Activated T-cell treated with anti-CD3 and anti-CD28 coated beads for 4 hours (primary cell): ENCODE data around the gene ZFHX3.

Experiments used
- DNase-seq: peaks from one replicate; pipeline ENCODE4 v3.0.0-alpha.2; 2020

The ZFHX3 gene

DNA sequence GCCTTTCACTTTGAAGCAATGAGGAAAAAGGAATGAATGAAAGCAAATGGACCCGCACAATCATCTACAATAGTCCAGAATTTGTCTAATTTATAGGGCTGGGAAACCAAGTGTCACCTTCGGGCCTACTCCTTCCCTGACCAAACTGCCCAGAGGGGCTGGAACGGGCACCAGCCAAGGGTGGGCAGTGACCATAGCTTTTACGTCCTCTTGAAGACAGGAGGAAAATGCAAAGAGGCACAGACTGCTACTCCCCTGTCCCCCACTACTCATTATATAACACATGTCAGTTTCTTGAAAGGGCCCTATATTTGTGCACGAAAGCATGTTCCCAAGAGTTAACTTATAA, 122.3 kb downstream of the ZFHX3 start:
- no peak for DNase-seq

DNA sequence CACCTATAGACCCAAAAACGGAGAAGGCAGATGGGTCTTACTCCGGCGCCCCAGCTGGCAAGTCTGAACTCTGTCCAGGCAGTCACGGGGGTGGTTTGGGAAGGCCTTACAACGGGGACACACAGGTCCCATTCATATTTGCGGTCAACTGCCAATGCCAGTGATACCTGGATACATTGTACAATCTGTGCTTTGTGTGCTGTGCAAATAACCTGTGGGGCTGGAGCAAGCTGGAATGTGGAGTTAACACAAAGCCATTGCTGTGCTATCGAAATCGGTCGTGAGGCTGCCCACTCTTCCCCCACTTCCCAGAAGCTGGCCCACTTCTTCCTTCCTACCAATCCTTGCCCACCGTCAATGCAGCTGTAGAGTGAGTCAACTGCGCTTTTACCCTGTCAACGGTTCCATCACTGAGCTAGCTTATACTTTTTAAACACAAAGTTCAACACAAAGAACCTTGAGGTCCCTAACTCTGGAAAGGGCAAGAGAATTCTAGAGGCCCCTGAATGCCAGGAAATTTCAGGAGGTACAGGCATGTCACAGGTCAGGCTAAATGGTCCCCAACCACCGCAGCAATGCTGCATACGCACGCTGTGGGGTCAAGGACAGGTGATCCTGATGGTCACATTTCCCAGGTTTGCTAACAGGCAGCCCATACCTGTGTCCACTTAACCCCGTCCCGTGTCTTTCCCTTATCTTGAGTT, 122.8 kb downstream of the ZFHX3 start:
- no peak for DNase-seq

DNA sequence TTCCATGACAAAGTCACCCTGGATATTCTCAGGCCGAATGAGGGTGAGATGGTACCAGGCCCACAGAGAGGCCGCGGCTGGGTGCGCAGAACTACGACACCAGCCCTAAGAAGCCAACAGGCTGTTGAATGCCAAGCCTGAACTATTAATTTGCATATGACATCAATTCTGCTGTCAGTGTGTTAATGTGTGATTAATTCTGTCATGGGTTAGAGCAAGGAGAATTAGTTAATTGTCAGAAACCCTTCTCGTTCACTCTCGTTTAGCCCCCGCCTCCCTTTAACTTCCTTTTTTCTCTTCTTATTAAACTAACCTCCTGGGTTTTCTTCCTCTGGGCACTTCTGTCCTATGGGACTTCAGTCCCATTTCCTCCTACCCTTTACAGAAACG, 123.4 kb downstream of the ZFHX3 start:
- DNase-seq, result no peak

DNA sequence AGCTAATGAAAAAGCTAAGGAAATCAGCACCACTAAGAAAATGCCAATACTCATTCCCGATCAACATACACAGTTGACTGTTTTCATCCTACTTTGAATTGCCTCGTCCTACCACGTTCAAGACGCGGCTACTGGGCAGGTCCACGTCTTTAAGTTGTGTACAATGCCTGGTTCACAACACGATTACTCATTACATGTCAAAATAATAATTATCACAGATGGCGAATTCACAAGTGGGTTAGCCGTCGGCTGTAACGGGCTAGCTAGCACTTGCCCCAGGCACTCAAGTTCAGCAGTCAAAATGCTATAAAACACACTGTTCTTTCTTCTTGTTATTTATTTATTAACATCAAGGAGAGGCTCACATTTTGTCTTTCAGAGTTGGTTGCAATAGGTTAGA, 124.2 kb downstream of the ZFHX3 start:
- no peak for DNase-seq

DNA sequence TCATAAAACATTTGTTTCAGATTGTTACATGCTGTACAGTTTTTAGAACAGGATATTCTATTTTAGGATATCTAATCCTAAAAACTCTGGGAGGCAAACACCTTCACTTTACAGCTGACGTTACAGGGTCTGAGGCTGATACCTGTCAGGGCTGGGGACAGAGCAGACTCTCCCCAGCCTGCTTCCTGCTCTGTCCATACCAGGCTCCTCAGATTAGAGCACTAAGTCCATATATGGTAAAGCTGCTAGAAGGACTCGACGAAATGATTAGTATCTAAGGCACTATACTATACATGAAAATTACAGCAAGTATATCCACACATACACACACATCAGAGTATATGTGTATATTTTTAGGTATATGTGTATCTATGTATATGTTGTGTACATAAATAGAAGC, 125.2 kb downstream of the ZFHX3 start:
- no peak for DNase-seq

DNA sequence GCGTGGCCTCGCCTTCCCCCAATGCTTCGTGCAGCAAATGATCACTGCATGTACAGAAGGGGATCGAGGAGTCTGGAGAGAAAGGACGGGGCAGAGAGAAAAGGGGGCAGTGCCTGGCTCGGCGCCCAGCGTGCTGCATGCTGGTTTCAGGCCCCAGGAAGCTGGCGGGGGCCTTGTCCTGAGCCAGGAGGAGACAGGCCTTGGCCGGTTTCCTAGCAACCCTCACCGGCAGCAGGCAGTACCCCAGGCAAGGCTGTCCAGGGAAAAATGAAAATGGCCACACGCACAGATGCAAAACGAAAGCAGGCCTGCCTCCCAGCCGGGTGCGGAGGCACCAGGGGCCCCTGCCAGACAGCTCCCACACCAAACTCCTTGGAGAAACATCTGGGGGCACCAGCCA, 126.3 kb downstream of the ZFHX3 start:
- no peak for DNase-seq

DNA sequence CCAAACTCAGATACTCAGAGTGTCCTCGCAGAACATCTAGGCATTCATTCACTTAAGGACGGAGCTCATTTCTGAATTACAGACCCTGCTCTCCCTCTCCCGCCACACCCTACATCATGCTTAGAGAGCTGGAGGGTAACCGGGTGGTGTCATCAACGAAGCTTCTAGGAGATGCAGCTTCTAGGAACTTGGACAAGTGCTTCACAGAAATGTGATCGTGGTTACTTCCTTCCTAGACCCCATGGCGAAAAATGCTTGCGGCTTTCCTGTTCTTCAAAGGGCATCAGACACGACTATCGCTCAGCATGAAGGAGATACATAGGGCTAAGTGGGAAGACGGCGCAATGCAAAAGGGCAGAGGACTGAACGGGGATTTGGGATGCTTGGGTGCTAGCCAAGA, 126.8 kb downstream of the ZFHX3 start:
- no peak for DNase-seq

DNA sequence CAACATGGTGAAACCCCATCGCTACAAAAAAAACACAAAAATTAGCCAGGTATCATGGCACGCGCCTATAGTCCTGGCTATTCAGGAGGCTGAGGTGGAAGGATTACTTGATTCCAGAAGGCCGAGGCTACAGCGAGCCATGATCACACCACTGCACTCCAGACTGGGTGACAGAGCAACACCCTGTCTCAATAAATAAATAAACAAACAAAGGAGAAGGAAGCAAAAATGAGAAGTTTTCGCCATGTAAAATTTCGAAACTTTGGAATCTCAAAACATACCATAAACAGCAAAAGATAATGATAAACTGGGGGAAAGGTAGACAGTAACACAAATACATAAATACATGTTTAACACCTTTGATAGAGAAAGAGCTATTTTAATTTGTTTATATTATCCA, 130.9 kb downstream of the ZFHX3 start:
- no peak for DNase-seq

DNA sequence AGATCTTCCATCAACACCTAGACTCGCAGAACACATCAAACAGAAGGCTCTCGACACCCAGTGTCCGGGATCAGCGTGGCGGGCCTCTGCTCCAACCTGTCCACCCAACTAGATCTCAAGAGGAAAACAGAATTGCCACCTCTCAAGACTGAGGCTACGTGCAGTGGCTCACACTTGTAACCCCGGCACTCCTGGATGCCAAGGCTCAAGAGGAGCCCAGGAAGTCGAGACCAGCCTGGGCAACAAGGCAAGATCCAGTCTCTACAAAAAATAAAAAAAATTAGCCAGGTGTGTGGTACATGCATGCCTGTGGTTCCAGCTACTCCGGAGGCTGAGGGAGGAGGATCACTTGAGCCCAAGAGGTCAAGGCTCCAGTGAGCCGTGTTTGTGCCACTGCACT, 132.6 kb downstream of the ZFHX3 start:
- no peak for DNase-seq

DNA sequence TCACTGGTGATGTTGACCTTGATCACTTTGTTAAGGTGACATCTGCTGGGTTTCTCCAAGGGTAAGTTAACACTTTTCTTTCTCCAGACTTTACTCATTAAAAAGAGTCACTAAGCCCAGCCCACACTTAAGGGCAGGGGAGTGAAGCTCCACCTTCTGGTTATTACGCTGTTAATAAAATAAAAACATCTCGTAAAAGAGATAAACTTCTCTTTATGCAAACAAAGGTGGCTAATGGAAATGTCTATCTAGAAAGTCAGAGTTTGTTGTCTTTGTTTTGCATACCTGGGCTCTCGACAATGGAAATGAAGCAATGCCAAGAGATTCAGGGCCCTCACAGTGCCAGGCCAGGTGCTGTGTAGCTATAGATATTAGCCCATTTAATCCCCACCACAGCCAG, 134.4 kb downstream of the ZFHX3 start:
- DNase-seq, result no peak

DNA sequence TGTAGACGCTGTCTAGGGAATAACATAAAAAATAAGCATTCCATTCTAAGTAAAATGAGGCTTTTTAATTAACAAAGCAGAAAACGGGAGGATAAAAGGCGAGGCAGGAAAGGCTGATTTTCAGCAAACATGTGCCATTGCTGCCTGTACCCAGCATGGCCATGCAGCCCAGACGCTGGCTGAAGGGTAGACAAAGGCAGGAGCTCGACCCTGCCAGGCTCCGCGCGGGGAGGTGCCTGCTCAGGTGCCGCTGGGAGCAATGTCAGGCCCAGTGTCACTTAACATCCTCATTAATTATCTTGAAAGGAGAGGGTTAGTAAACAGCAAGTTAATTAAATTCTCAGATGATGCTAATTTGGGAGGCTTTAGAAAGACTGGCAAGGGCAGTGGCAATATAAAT, 136.0 kb downstream of the ZFHX3 start:
- no peak for DNase-seq

DNA sequence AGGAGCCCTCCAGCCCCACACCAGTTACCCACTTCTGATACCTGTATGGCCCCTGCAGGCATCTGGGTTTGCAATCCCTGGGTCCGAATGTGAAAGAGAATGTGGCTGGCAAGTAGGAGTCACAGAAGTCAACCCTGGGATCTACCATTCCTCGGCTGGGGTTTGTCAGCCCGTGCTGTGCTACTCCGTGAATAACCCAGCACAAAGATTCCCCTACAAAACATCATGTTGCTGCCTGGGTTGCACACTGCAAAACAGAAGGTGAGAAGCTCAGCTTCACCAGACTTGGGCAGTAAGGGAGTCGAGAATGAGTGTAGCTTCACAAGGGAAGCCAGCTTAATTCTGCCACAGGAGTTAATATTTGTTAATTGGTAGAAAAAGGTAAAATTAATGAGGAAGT, 137.1 kb downstream of the ZFHX3 start:
- DNase-seq, result no peak

DNA sequence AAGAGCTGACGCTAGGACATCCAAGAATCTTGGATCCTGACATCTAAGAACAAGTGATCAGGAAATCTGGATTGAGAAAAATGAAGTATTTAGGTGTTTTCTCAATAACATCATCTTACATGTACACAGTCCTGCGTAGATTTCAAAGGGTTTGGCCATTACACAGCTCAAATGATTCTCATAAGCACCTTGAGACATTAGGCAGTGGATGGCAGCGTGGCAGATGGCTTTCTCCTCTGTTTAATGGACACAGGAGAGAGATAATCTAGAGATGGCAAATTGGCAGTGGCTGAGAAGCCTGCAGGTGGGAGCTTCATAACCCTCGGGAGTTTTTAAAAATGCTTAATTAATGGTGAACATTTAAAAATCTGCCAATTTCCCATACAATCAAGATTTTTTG, 137.5 kb downstream of the ZFHX3 start:
- no peak for DNase-seq

DNA sequence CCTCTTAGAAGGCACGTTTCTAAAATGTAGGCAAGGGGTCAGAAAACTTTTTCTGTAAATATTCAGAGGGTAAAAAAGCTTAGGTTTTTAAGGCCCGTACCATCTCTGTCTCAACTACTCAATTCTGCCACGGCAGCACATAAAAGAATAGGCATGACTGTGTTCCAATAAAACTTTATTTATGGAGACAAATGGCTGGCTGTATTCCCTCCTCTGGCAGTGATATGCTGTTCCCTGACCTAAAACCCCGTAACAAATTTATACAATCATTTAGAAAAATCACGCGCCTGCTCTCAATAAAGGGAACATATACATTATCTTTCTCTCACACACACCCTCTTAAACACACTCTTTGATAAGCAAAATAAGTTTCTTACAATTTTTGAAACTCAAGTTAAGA, 138.7 kb downstream of the ZFHX3 start:
- no peak for DNase-seq

DNA sequence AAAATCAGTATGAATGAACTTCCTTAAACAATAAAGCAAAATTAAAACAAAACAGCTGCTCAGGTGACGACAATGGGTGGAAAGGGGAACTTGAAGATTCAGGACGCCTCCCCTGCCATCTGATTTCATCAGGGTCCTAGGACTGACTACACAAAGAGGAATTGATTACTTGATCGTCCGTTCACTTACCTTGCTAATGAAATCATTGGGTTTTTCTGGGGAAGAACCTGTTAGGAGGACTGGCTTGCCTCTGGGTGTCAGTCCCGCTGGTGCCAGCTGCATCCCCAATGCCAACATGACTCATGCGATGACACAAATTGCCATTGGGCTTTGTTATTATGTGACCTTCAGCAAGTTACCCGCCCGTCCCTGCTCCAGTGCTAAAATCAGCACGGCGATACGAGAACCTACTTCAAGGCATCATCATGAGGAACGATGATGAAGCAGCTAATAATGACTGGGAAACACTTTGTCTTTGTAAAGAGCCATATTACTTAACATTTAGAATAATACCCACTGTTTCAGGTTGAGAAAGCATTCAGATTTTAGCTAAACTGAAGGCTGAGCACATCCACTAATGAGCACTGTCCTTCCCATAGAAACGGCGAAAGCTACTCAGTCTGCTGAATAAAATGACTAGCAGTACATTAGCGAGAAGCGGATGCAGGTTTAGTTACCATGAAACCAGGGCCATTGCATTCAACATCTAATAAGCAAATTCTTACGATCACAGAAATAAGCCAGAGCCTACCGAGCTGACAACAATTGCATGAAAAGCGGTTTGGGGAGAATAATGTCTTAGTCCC, 139.4 kb downstream of the ZFHX3 start:
- no peak for DNase-seq

DNA sequence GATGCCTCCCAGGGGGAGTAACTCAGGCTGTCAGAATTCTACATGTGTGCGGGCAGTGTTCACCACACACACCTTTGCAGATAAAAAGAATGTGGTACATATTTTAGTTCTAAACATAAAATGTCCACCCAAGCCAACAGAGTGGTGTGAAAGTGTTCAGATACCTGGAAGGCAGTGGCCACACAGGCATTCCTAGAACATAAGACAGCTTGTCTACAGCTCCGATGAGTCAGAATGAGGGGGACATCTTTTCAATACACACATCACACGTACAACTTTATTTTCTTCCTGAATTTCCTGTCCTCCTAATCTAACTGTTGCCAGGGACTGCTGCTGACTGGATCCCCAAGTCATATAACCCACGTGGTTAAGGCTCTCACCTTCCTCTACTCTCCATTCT, 142.3 kb downstream of the ZFHX3 start:
- DNase-seq, result no peak

DNA sequence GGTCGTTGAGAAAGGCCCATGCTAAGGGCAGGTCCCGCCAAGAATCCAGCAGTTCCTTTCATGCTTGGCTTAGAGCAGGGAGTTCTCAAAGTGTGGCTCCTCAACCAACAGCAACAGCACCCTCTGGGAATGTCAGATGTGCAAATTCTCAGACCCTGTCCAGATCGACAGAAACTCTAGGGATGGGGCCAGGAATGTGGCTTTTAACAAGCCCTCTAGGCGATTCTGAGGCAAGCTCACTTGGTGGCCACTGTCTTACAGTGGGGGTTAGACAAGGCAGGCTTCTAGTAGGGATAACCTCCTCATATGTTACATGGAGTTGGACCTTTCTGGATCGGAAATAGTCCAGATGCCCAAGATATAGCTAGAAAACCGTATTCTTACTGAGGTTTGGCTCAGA, 144.8 kb downstream of the ZFHX3 start:
- DNase-seq, result no peak

DNA sequence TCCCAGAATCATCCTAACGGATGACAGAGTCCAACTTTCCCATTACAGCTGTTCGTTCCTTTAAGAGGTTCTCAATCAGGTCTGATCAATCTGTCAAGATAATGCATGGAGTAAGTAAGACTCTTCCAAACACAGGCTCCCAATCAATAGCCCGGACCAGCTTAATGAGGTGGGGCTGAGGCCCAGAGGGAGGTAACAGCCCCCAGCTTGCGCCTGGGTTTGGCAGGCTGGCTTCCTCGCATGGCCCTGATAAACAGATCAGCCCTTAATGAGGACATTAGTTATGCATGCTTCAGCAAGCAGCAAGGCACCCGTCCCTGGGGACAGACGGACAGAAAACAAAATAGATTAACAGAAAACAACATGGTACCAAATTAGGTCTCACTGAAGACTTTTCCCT, 145.7 kb downstream of the ZFHX3 start:
- no peak for DNase-seq

DNA sequence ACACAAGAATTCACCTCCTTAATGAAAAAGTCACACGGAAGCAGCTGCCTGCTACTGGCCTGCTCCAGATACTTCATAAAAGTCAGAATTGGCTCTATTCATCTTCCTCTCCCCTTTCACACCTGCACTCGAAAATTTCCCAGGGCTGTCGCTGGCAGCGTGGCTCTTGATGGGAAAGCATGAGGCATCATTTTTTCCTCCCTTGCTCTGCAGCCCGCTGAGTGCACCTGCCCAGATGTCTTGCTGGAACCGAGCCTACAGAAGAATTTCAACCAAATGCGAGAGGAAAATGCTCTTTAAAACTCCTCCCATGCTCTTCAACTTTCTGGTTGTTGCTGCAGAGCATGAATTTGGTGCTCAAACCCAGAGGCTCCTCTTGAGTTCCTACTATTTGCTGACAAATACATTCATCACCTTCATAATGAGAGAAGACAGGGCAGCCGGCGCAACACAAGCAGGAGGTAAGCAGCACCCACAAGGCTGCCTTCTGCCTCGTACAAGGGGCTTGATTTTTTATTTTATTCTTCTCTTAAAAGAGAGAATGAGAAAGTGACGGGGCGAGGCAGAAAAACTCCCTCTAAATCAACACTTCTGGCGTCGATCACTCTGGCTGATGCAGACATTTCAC, 146.8 kb downstream of the ZFHX3 start:
- no peak for DNase-seq

DNA sequence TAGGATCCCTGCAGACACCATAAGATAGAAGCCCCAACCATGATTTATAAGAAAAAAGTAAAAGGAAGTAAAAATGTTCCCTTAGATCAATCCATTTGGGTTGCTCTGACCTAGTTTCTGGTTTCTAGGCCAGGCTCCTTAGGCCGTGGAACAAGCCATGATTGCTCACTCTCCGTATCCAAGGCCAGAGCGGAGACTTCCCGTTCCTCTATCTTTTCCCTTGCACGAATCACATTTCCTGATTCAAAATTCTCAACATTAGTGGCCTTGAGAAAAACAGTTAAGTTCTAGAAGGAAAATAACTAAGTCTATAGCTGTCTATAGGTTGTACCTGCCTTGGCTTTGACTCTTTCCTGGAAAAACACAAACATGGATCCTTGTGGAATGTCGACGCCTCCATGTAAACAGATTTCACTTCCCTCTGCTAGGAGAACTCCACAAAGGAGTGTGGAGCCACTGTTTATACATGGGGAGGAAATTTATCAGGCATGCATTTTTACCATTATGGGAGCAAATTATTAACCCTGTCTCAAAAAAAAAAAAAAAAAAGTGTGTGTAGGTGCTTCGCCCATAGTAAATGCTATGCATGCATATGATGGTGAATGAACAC, 149.6 kb downstream of the ZFHX3 start:
- DNase-seq, result no peak

DNA sequence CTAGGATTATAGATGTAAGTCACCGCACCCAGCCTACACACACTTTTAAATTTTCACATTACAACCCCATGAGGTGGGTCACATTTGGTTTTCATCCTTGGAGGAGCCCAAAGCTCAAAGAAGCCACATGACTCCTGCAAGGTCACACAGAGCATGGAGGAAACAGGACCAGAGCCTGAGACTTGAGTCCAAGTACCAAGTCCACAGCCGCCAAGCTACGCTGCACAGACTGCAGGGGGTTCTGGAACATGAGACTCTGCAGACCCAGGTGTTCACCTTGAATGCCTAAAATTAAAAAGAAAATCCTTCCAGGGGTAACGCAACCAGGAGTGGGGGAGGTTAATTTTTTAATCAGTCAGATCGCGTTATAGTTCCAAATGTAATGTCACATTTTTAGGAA, 150.2 kb downstream of the ZFHX3 start:
- DNase-seq, result no peak

DNA sequence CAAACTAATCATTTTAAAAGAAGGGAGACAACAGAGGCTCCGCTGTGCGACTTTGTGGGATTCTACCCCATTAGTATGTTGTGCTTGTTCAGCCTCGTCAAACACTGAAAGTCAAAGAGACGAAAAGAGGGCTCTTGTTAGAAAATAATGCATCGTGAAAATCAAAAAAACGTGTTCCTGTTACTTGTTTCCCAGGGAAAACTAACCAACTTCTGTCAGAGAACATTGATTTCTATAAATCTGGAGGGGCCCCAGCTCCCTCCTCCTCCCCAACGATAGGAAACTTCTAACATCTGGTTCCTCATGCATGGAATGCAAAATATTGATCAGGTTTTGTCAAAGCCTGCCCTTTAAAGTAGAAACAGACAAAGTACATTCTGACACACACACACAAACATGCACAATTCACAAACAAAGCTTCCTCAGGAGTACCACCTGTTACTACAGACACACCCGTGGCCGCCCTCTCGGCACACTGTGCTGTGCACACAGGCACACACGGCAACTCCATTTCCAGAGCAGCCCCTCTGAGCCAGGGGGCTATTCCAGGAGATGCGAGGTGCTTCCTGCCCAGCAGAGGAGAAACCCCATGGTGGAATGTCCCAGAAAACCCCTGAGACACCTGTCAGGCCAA, 151.3 kb downstream of the ZFHX3 start:
- no peak for DNase-seq

DNA sequence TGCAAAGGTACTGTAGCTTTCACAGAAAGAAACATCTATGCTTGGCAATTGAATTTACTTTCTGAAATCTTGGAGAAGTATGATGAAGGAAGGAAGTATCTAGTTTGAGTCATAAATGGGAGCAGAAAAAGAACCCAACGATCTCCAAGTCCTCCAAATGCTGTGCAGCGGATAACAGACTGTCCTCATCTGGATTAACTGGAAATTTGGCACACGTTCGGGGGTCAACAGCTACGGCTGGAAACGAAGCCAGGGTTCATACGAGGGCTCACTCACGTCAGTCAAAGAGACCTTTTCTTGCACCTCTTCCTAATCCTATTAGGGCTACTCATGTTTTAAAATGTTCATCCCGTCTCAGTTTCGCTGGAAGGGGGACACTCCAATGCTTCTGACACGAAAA, 152.0 kb downstream of the ZFHX3 start:
- no peak for DNase-seq
